Measurements from ENCODE around the gene OLFM2. TPM values are rescaled to one million over a fixed set of nuclear protein-coding genes. Genes with fewer than 3 reads are reported as not detected.
"Not testable (repeated sequence)": the region's sequence is repeated elsewhere in the genome, so short reads cannot be mapped to it uniquely, and the experiment has no call there.

The OLFM2 gene
- total RNA-seq, 1 donor from 2014 or later = 31.8 TPM

- peak; percentile 54 for DNase-seq (ENCODE audit: low read depth)
Observed at GRCh38 chr19:9836021-9836420, 100.3 kb downstream of the OLFM2 start.

- DNase-seq (ENCODE audit: low read depth) = no peak
Observed at GRCh38 chr19:9835507-9835949, 100.8 kb downstream of the OLFM2 start.

- peak; percentile 99 for DNase-seq (ENCODE audit: low read depth)
Observed at GRCh38 chr19:9834726-9835506, 101.4 kb downstream of the OLFM2 start, which contains the start of gene PIN1. Gene PIN1, plus strand, starts transcription at chr19:9835318. Its CDS starts 27 bp downstream, at chr19:9835345.

GRCh38 chr19:9834307-9834725, 102.0 kb downstream of the OLFM2 start:
- DNase-seq (ENCODE audit: low read depth) = no peak

- no peak for DNase-seq (ENCODE audit: low read depth)
Observed at GRCh38 chr19:9828551-9829063, 107.7 kb downstream of the OLFM2 start.

GRCh38 chr19:9827289-9828238, 108.8 kb downstream of the OLFM2 start, which contains the start of gene UBL5:
Gene UBL5, plus strand, starts transcription at chr19:9827918. Its CDS starts 420 bp downstream, at chr19:9828338.
- peak; percentile 95 for DNase-seq (ENCODE audit: low read depth)

GRCh38 chr19:9823816-9824215, 112.5 kb downstream of the OLFM2 start:
- peak; percentile 90 for DNase-seq (ENCODE audit: low read depth)

GRCh38 chr19:9820034-9820433, 116.3 kb downstream of the OLFM2 start:
- not testable (repeated sequence) for DNase-seq (ENCODE audit: low read depth)

GRCh38 chr19:9819596-9819909, 116.8 kb downstream of the OLFM2 start:
- DNase-seq (ENCODE audit: low read depth) = no peak

- peak; percentile 100 for DNase-seq (ENCODE audit: low read depth)
Observed at GRCh38 chr19:9818734-9819595, 117.3 kb downstream of the OLFM2 start, which contains the start of gene FBXL12. Gene FBXL12, minus strand, starts transcription at chr19:9819079. Its CDS starts 266 bp downstream, at chr19:9818813.

- DNase-seq (ENCODE audit: low read depth) = no peak
Observed at GRCh38 chr19:9818175-9818733, 118.1 kb downstream of the OLFM2 start.

GRCh38 chr19:9811139-9811538, 125.2 kb downstream of the OLFM2 start:
- DNase-seq (ENCODE audit: low read depth) = no peak

GRCh38 chr19:9808855-9809824, 127.2 kb downstream of the OLFM2 start:
- DNase-seq (ENCODE audit: low read depth) = no peak

- DNase-seq (ENCODE audit: low read depth) = no peak
Observed at GRCh38 chr19:9806803-9807202, 129.5 kb downstream of the OLFM2 start.

Other genes starting within 250 kb of the OLFM2 start
- gene ZNF846, start 167.8 kb downstream of the OLFM2 start, total RNA-seq = 6.5 and 8.8 TPM in 2 replicates
- 21.1 and 25.4 TPM in 2 replicates for gene FBXL12, start 117.4 kb downstream of the OLFM2 start, total RNA-seq
- gene UBL5, start 108.6 kb downstream of the OLFM2 start, total RNA-seq = 417 and 480 TPM in 2 replicates
- 156 and 167 TPM in 2 replicates for gene PIN1, start 101.2 kb downstream of the OLFM2 start, total RNA-seq
- gene COL5A3, start 74.0 kb upstream of the OLFM2 start, total RNA-seq = 75.3 and 93.4 TPM in 2 replicates
- not detected in 2 replicates for gene RDH8, start 77.0 kb upstream of the OLFM2 start, total RNA-seq
- gene SHFL, start 149.8 kb upstream of the OLFM2 start, total RNA-seq = 21.8 and 25.0 TPM in 2 replicates
- gene ANGPTL6, start 166.2 kb upstream of the OLFM2 start, total RNA-seq = 0.11 TPM in 1 of 2 replicates, not detected in the other
- 24.8 and 28.3 TPM in 2 replicates for gene PPAN, start 169.8 kb upstream of the OLFM2 start, total RNA-seq
- gene P2RY11, start 175.2 kb upstream of the OLFM2 start, total RNA-seq = 3.1 and 4.0 TPM in 2 replicates
- gene EIF3G, start 183.4 kb upstream of the OLFM2 start, total RNA-seq = 226 and 251 TPM in 2 replicates